IPS DF 6.9 (cell line): ENCODE data around the gene MAPK8.

Experiments used
- DNase-seq: peaks from one replicate; pipeline ENCODE4 v3.0.0-alpha.2; 2013; ENCODE audit warnings: low read depth, low spot score
- H3K27ac ChIP-seq: one replicate; pipeline ENCODE4 v1.5.1; 2013; ENCODE audit warnings: low read length, control low read depth
- H3K27me3 ChIP-seq: 2 replicates; pipeline ENCODE4 v1.6.1; 2013; ENCODE audit warnings: mild to moderate bottlenecking, low read length; ENCODE audit not compliant: control insufficient read depth, insufficient read depth
- H3K36me3 ChIP-seq: 2 replicates; pipeline ENCODE4 v1.6.1; 2013; ENCODE audit warnings: low read length; ENCODE audit not compliant: control insufficient read depth, insufficient read depth
- H3K4me1 ChIP-seq: 2 replicates; pipeline ENCODE4 v1.6.1; 2013; ENCODE audit warnings: low read length; ENCODE audit not compliant: control insufficient read depth, insufficient read depth
- H3K4me3 ChIP-seq: 2 replicates; pipeline ENCODE4 v1.5.1; 2013; ENCODE audit warnings: mild to moderate bottlenecking, low read length
- H3K9me3 ChIP-seq: 2 replicates; pipeline ENCODE4 v1.6.1; 2013; ENCODE audit warnings: low read length, inconsistent platforms; ENCODE audit not compliant: control insufficient read depth, insufficient read depth
- WGBS: extraction: QIAGEN DNeasy Blood & Tissue Kit; methylation state at CpG from one replicate; pipeline ENCODE4 v1.1.7; 2013; ENCODE audit warnings: mixed read lengths, missing lambda C conversion rate; ENCODE audit not compliant: insufficient read length, insufficient coverage; 5-methylcytosine and 5-hydroxymethylcytosine counted together

Gene MAPK8

GRCh38 chr10:48399056-48399541 lies 92.6 kb downstream of the MAPK8 start:
- Histone ChIP-seq H3K27me3 (no peaks in the 10 kb centered on the region), H3K36me3 (no peaks in the 10 kb centered on the region), H3K9me3 (no peaks in the 10 kb centered on the region), H3K4me1 (peaks cover 4% of the 10 kb centered on the region), H3K4me3 (no peak overlapping the region), H3K27ac (no peak overlapping the region)
- WGBS, result no CpG with 5 or more reads among the region's 5 CpGs
- no peak for DNase-seq

- Histone ChIP-seq H3K36me3 (no peaks in the 10 kb centered on the region), H3K9me3 (no peaks in the 10 kb centered on the region), H3K27me3 (no peaks in the 10 kb centered on the region), H3K4me1 (peaks cover 4% of the 10 kb centered on the region), H3K27ac (no peak overlapping the region), H3K4me3 (no peak overlapping the region)
- DNase-seq, result no peak
- WGBS, result no CpG with 5 or more reads among the region's 1 CpG
Observed at GRCh38 chr10:48399551-48399950, 93.1 kb downstream of the MAPK8 start.

GRCh38 chr10:48400129-48400849 lies 93.8 kb downstream of the MAPK8 start:
- WGBS, result no CpG with 5 or more reads among the region's 3 CpGs
- Histone ChIP-seq H3K36me3 (no peaks in the 10 kb centered on the region), H3K4me1 (peaks cover 4% of the 10 kb centered on the region), H3K27me3 (no peaks in the 10 kb centered on the region), H3K9me3 (no peaks in the 10 kb centered on the region), H3K4me3 (no peak overlapping the region), H3K27ac (no peak overlapping the region)
- DNase-seq, result no peak

- no peak overlapping the region for H3K27ac ChIP-seq
- H3K27me3 ChIP-seq, result no peaks in the 10 kb centered on the region
- WGBS, result no CpG with 5 or more reads among the region's 1 CpG
- H3K4me1 ChIP-seq, result peaks cover 4% of the 10 kb centered on the region
- H3K36me3 ChIP-seq, result no peaks in the 10 kb centered on the region
- no peak overlapping the region for H3K4me3 ChIP-seq
- no peaks in the 10 kb centered on the region for H3K9me3 ChIP-seq
- DNase-seq, result no peak
Observed at GRCh38 chr10:48400850-48401220, 94.4 kb downstream of the MAPK8 start.

GRCh38 chr10:48404646-48405045 lies 98.2 kb downstream of the MAPK8 start:
- WGBS, result no CpG with 5 or more reads among the region's 4 CpGs
- DNase-seq, result no peak

GRCh38 chr10:48406204-48406603 lies 99.7 kb downstream of the MAPK8 start:
- no peaks in the 10 kb centered on the region for H3K27me3 ChIP-seq
- no peaks in the 10 kb centered on the region for H3K9me3 ChIP-seq
- no peaks in the 10 kb centered on the region for H3K36me3 ChIP-seq
- H3K4me1 ChIP-seq, result no peaks in the 10 kb centered on the region
- no peak overlapping the region for H3K27ac ChIP-seq
- H3K4me3 ChIP-seq, result no peak overlapping the region
- no CpG with 5 or more reads among the region's 3 CpGs for WGBS
- DNase-seq, result no peak

More at GRCh38 chr10:48404646-48405045, 98.2 kb downstream of the MAPK8 start:
- Histone ChIP-seq H3K27ac (no peak overlapping the region), H3K4me3 (no peak overlapping the region), H3K9me3 (no peaks in the 10 kb centered on the region), H3K4me1 (peaks cover 1% of the 10 kb centered on the region; the same call in 1 of the 2 replicates), H3K36me3 (no peaks in the 10 kb centered on the region), H3K27me3 (no peaks in the 10 kb centered on the region)

GRCh38 chr10:48406658-48407057 lies 100.2 kb downstream of the MAPK8 start:
- Histone ChIP-seq H3K27me3 (no peaks in the 10 kb centered on the region), H3K4me3 (no peak overlapping the region), H3K4me1 (no peaks in the 10 kb centered on the region), H3K27ac (no peak overlapping the region), H3K36me3 (no peaks in the 10 kb centered on the region), H3K9me3 (no peaks in the 10 kb centered on the region)
- WGBS, result no CpG with 5 or more reads among the region's 4 CpGs
- no peak for DNase-seq

GRCh38 chr10:48410503-48410902 lies 104.0 kb downstream of the MAPK8 start:
- no peak for DNase-seq
- Histone ChIP-seq H3K4me3 (no peak overlapping the region), H3K36me3 (peaks cover 2% of the 10 kb centered on the region; the same call in 1 of the 2 replicates), H3K9me3 (no peaks in the 10 kb centered on the region), H3K4me1 (no peaks in the 10 kb centered on the region), H3K27ac (no peak overlapping the region), H3K27me3 (no peaks in the 10 kb centered on the region)
- no CpG with 5 or more reads among the region's 6 CpGs for WGBS

GRCh38 chr10:48411510-48411909 lies 105.0 kb downstream of the MAPK8 start:
- Histone ChIP-seq H3K27me3 (no peaks in the 10 kb centered on the region), H3K4me1 (no peaks in the 10 kb centered on the region), H3K36me3 (peaks cover 2% of the 10 kb centered on the region; the same call in 1 of the 2 replicates), H3K9me3 (no peaks in the 10 kb centered on the region), H3K27ac (no peak overlapping the region), H3K4me3 (no peak overlapping the region)
- no CpG with 5 or more reads among the region's 2 CpGs for WGBS
- DNase-seq, result no peak

GRCh38 chr10:48412081-48412480 lies 105.6 kb downstream of the MAPK8 start:
- WGBS, result no CpG with 5 or more reads among the region's 3 CpGs
- Histone ChIP-seq H3K4me1 (no peaks in the 10 kb centered on the region), H3K27ac (no peak overlapping the region), H3K27me3 (no peaks in the 10 kb centered on the region), H3K4me3 (no peak overlapping the region), H3K9me3 (no peaks in the 10 kb centered on the region), H3K36me3 (peaks cover 2% of the 10 kb centered on the region; the same call in 1 of the 2 replicates)
- DNase-seq, result no peak

- DNase-seq, result no peak
- no CpG with 5 or more reads among the region's 4 CpGs for WGBS
- Histone ChIP-seq H3K9me3 (no peaks in the 10 kb centered on the region), H3K4me1 (0 out of 2 replicates have a peak, but pooled peaks cover under 1% of the 10 kb centered on the region), H3K27me3 (no peaks in the 10 kb centered on the region), H3K36me3 (peaks cover 2% of the 10 kb centered on the region; the same call in 1 of the 2 replicates), H3K27ac (no peak overlapping the region), H3K4me3 (no peak overlapping the region)
Observed at GRCh38 chr10:48412933-48413332, 106.5 kb downstream of the MAPK8 start.
